ENCODE measurements around the gene SNRNP25.

SNRNP25 gene

GRCh38 chr16:101586-101985 is 48.0 kb downstream of the SNRNP25 start:
- no peak for TF ChIP-seq CTCF (conservative IDR thresholded peaks at IDR 0.05; ENCODE audit: low read depth)
- DNase-seq (ENCODE audit: low spot score) = no peak
- peak overlapping the region; percentile 20 for H3K27ac ChIP-seq
- POLR2A ChIA-PET (ENCODE audit: low non-redundant PET) = no interaction called here
- CTCF ChIA-PET = no interaction called here

GRCh38 chr16:102060-102855 is 48.6 kb downstream of the SNRNP25 start:
- DNase-seq (ENCODE audit: low spot score) = no peak
- ChIA-PET POLR2A (ENCODE audit: low non-redundant PET) (no interaction called here), CTCF (no interaction called here)
- no peak for TF ChIP-seq CTCF (conservative IDR thresholded peaks at IDR 0.05; ENCODE audit: low read depth)
- peak overlapping the region; percentile 20 for H3K27ac ChIP-seq

GRCh38 chr16:104355-104754 is 50.7 kb downstream of the SNRNP25 start:
- POLR2A ChIA-PET (ENCODE audit: low non-redundant PET) = no interaction called here
- CTCF ChIA-PET = interaction anchor here (1.3 kb wide), 1 partner anchor 258 kb away, joined by 4 read pairs; no protein-coding TSS in a partner anchor
- no peak for TF ChIP-seq CTCF (conservative IDR thresholded peaks at IDR 0.05; ENCODE audit: low read depth)
- no peak overlapping the region for H3K27ac ChIP-seq
- DNase-seq (ENCODE audit: low spot score) = no peak

- ChIA-PET POLR2A (ENCODE audit: low non-redundant PET) (no interaction called here), CTCF (interaction anchor here (0.6 to 1.3 kb wide), 2 partner anchors 97 to 257 kb away, joined by 3 to 4 read pairs; no protein-coding TSS in a partner anchor)
- DNase-seq (ENCODE audit: low spot score) = no peak
- H3K27ac ChIP-seq = no peak overlapping the region
- no peak for TF ChIP-seq CTCF (conservative IDR thresholded peaks at IDR 0.05; ENCODE audit: low read depth)
These were observed 51.3 kb downstream of the SNRNP25 start for GRCh38 chr16:104928-105327.

- ChIA-PET CTCF (interaction anchor here (2.1 to 2.4 kb wide), 2 partner anchors 40 to 77 kb away, joined by 6 to 18 read pairs; no protein-coding TSS in a partner anchor), POLR2A (ENCODE audit: low non-redundant PET) (no interaction called here)
- TF ChIP-seq CTCF (conservative IDR thresholded peaks at IDR 0.05; ENCODE audit: low read depth) = no peak
- H3K27ac ChIP-seq = no peak overlapping the region
- no peak for DNase-seq (ENCODE audit: low spot score)
These were observed 51.9 kb downstream of the SNRNP25 start for GRCh38 chr16:105521-105920.

- peak; percentile 84 for TF ChIP-seq CTCF (conservative IDR thresholded peaks at IDR 0.05; ENCODE audit: low read depth)
- no peak overlapping the region for H3K27ac ChIP-seq
- CTCF ChIA-PET = interaction anchor here (0.6 to 2.7 kb wide), 21 partner anchors 8 to 256 kb away, joined by 3 to 18 read pairs (median 4); partner anchors contain the start of gene HBQ1
- POLR2A ChIA-PET (ENCODE audit: low non-redundant PET) = interaction anchor here (0.6 to 0.7 kb wide), 2 partner anchors 31 to 36 kb away, joined by 4 to 5 read pairs; no protein-coding TSS in a partner anchor
- peak; percentile 63 for DNase-seq (ENCODE audit: low spot score)
These were observed 53.1 kb downstream of the SNRNP25 start for GRCh38 chr16:106623-107324.
